Measurements from ENCODE around the gene JAKMIP1.

DNA sequence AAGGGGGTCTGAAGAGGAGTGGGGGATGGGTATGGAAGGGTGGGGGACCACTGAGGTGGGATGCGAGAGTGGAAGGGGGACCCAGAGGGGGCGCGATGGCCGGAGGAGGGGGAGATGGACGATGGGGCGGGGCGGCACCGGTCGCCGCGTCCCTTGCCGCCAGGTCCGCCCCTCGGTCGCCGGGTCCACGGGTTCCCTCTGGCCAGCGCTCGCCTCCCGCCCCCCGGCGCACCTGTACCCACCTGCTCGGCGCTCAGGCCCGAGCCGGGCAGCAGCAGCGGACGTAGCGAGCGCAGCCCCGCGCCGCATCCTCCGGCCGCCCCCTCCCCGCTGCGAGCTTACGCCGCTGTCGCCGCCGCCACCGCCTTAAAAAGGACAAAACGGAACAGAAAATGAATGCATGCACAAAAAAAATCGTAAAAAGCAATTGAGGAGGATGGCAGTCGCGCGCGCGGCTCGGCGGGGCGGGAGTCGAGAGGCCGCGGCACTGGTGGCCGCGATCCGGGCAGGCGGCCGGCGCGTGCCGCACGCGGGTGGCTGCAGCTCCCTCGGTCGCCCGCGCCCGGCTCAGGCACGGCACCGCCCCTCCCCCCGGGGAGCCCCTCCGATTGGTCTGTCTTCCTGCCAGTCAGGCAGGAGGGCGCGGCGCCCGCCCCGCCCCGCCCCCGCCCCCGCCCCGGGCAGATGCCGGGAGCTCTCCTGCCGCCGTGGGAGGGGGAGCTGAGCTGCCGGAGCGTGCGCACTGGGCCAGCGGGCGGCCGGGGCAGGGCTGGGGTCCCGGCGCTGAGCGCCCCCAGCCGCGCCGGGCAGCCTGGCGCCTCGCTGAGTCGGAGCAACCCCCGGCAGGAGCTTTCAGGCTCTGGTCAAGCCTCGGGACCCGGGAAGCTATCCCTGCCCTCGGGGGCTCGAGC lies at the start of gene JAKMIP1:
- TF ChIP-seq EZH2 (IDR thresholded peaks at IDR 0.05) (no peak), EZH2phosphoT487 (IDR thresholded peaks at IDR 0.05) (no peak)
- TF ChIP-seq, protein P1, sequence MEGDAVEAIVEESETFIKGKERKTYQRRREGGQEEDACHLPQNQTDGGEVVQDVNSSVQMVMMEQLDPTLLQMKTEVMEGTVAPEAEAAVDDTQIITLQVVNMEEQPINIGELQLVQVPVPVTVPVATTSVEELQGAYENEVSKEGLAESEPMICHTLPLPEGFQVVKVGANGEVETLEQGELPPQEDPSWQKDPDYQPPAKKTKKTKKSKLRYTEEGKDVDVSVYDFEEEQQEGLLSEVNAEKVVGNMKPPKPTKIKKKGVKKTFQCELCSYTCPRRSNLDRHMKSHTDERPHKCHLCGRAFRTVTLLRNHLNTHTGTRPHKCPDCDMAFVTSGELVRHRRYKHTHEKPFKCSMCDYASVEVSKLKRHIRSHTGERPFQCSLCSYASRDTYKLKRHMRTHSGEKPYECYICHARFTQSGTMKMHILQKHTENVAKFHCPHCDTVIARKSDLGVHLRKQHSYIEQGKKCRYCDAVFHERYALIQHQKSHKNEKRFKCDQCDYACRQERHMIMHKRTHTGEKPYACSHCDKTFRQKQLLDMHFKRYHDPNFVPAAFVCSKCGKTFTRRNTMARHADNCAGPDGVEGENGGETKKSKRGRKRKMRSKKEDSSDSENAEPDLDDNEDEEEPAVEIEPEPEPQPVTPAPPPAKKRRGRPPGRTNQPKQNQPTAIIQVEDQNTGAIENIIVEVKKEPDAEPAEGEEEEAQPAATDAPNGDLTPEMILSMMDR (IDR thresholded peaks at IDR 0.05) = no peak

All from neural progenitor cell (in vitro differentiated cells).